SK-MEL-5 (cell line): Measurements from ENCODE around the gene LGI1. TPM values are rescaled to one million over a fixed set of nuclear protein-coding genes. Genes with fewer than 3 reads are reported as not detected.

Source experiments
- DNase-seq: peaks from one replicate; pipeline ENCODE4 v3.0.0-alpha.2; 2016; ENCODE audit warnings: low read depth, low spot score
- in situ Hi-C: cut with HindIII; loops from 2 replicates; pipeline ENCODE4 v1.10.0; 2016; ENCODE audit warnings: low sequenced_read_pairs, high pct_unique_total_duplicates, low pct_unique_long_range_greater_than_20kb
- polyA plus RNA-seq, 2 experiments: library from polyadenylated mRNA; depleted of rRNA; stranded (reverse); fragments of >200 nt; gene quantifications; 2 replicates each; pipeline ENCODE4 v1.2.3, GENCODE V29; 2015
- total RNA-seq: library from RNA; depleted of rRNA; stranded (reverse); fragments of >200 nt; shearing (Covaris generic); gene quantifications from 2 replicates; pipeline ENCODE4 v1.2.3, GENCODE V29; 2014; rRNA removed

LGI1 gene
- not detected in 2 replicates for total RNA-seq
- not detected in 2 replicates for polyA plus RNA-seq (2015; cell fraction: cytosol; rRNA removed)
- polyA plus RNA-seq (2015; cell fraction: nucleus; rRNA removed): not detected in 2 replicates

- DNase-seq: no peak
- in situ Hi-C loops: no loop called here
These were observed at the start of gene LGI1 for GRCh38 chr10:93757801-93758507. Gene LGI1 (plus strand): TSS chr10:93757936. CDS start chr10:93758145, 209 bp downstream.

GRCh38 chr10:93710333-93710909, 47.3 kb upstream of the LGI1 start:
- in situ Hi-C loops: no loop called here
- no peak for DNase-seq

- DNase-seq: no peak
- in situ Hi-C loops: no loop called here
These were observed 45.8 kb upstream of the LGI1 start for GRCh38 chr10:93711891-93712290.

GRCh38 chr10:93712593-93712992, 45.1 kb upstream of the LGI1 start:
- in situ Hi-C loops: no loop called here
- DNase-seq: no peak

- in situ Hi-C loops: no loop called here
- no peak for DNase-seq
These were observed 42.4 kb upstream of the LGI1 start for GRCh38 chr10:93715345-93715744.

GRCh38 chr10:93716766-93717165, 41.0 kb upstream of the LGI1 start:
- in situ Hi-C loops: no loop called here
- DNase-seq: no peak

- in situ Hi-C loops: no loop called here
- no peak for DNase-seq
These were observed 38.6 kb upstream of the LGI1 start for GRCh38 chr10:93718937-93719725.

GRCh38 chr10:93719901-93720300, 37.8 kb upstream of the LGI1 start:
- in situ Hi-C loops: no loop called here
- no peak for DNase-seq

- in situ Hi-C loops: no loop called here
- DNase-seq: no peak
These were observed 35.2 kb upstream of the LGI1 start for GRCh38 chr10:93722550-93722949.

- in situ Hi-C loops: no loop called here
- DNase-seq: no peak
These were observed 34.6 kb upstream of the LGI1 start for GRCh38 chr10:93723153-93723552.

GRCh38 chr10:93726024-93726423, 31.7 kb upstream of the LGI1 start:
- DNase-seq: no peak
- in situ Hi-C loops: no loop called here

- no peak for DNase-seq
- in situ Hi-C loops: no loop called here
These were observed 16.4 kb upstream of the LGI1 start for GRCh38 chr10:93741367-93741766.

- DNase-seq: no peak
- in situ Hi-C loops: no loop called here
These were observed 14.9 kb upstream of the LGI1 start for GRCh38 chr10:93742633-93743349.

GRCh38 chr10:93745408-93746065, 12.2 kb upstream of the LGI1 start:
- in situ Hi-C loops: no loop called here
- DNase-seq: peak; percentile 80

- in situ Hi-C loops: no loop called here
- peak; percentile 94 for DNase-seq
These were observed 10.9 kb upstream of the LGI1 start for GRCh38 chr10:93746844-93747284.

- no peak for DNase-seq
- in situ Hi-C loops: no loop called here
These were observed 8.4 kb upstream of the LGI1 start for GRCh38 chr10:93749218-93749799.

GRCh38 chr10:93751124-93751523, 6.6 kb upstream of the LGI1 start:
- in situ Hi-C loops: no loop called here
- no peak for DNase-seq
